Measurements from ENCODE around the gene TET1.
"Not testable (repeated sequence)": the region's sequence is repeated elsewhere in the genome, so short reads cannot be mapped to it uniquely, and the experiment has no call there.

The TET1 gene

DNA sequence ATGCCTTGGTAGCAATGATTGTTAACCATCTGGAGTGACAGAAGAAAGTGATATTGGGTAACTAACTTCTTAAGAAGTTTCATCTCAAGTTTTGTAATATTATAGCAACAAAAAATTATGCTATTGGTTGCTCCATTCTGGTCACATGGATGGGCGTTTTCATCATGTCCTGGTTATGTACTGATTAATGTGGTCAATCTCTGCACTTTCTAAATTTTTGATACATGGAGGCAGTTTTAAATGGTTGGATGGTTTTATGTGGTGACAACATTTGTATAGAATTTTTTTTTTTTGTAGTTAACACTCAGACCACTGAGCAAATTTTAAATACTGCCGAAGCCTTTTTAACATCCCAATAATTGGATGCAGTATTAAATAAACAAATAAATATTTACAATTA lies 105.7 kb downstream of the TET1 start:
- Mint-ChIP-seq H3K36me3 (peaks cover 8% of the 10 kb centered on the region), H3K27me3 (no peaks in the 10 kb centered on the region), H3K27ac (no peak overlapping the region), H3K4me3 (no peak overlapping the region), H3K9me3 (no peaks in the 10 kb centered on the region), H3K4me1 (peaks cover 2% of the 10 kb centered on the region)
- ATAC-seq (ENCODE audit: low read depth): no peak
- DNase-seq (ENCODE audit: low spot score in 2 of 2): no peak

DNA sequence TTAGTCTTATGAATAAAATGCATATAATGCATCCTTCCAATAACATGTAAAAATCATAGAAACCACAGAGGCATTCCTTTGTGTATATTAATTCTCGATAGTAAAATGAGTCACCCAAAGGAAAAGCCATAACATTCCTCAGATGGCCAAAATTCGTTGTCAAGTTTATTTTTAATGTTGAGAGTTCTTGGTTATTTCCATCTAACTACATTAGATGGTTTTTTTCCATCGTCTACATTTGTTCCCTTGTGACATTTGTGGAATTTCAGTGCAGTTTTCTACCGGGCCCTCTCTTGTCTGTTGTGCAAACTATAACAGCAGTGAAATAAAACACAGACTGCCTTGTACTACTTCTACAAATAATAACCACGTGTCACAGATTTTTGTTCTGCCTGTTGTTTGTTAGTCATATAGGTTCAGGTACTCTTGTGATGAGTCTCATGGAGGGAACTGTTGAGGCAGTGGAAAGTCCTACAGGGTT lies 106.2 kb downstream of the TET1 start:
- Mint-ChIP-seq H3K36me3 (peaks cover 8% of the 10 kb centered on the region), H3K4me3 (no peak overlapping the region), H3K9me3 (no peaks in the 10 kb centered on the region), H3K27me3 (no peaks in the 10 kb centered on the region), H3K27ac (no peak overlapping the region), H3K4me1 (peaks cover 2% of the 10 kb centered on the region)
- ATAC-seq (ENCODE audit: low read depth): no peak
- no peak for DNase-seq (ENCODE audit: low spot score in 2 of 2)

DNA sequence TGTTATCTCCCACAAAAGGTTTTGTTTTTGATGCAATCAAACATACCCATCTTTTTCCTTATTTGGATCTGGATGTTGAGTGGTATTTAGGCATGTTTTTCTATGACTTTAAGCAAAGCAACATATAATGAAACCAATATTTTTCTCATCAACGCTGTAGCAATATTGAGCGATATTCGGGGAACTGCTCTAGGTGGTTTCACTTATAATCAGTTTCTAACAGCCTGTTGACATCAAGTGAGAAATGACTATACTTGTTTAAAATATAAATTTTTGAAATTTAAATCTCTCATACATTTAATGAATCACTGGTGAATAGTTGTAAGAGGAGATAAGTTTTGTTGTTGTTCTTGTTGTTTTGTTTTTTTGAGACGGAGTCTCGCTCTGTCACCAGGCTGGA lies 108.1 kb downstream of the TET1 start:
- H3K27me3 Mint-ChIP-seq: no peaks in the 10 kb centered on the region
- peaks cover 2% of the 10 kb centered on the region for H3K9me3 Mint-ChIP-seq
- H3K27ac Mint-ChIP-seq: no peak overlapping the region
- H3K4me3 Mint-ChIP-seq: no peak overlapping the region
- DNase-seq (ENCODE audit: low spot score in 2 of 2): no peak
- peaks cover 10% of the 10 kb centered on the region for H3K36me3 Mint-ChIP-seq
- ATAC-seq (ENCODE audit: low read depth): no peak
- peaks cover 2% of the 10 kb centered on the region for H3K4me1 Mint-ChIP-seq

DNA sequence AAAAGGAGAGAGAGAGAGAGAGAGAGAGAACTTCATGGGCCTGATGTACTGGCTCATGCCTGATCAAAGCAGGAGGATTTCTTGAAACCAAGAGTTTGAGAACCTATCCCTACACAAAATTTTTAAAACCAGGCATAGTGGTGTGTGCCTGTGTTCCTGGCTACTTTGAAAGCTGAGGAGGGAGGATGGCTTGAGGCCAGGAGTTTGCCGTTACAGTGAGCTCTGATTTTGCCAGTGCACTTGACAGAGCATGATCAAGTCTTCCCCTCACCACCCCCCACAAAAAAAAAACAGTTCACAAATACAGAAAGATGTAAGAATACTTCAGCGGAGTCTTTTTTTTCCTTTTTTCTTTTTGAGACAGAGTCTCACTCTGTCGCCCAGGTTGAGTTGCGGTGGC lies 108.8 kb downstream of the TET1 start:
- Mint-ChIP-seq H3K27ac (no peak overlapping the region), H3K36me3 (peaks cover 11% of the 10 kb centered on the region), H3K27me3 (no peaks in the 10 kb centered on the region), H3K4me1 (peaks cover 2% of the 10 kb centered on the region), H3K4me3 (no peak overlapping the region), H3K9me3 (peaks cover 2% of the 10 kb centered on the region)
- DNase-seq (ENCODE audit: low spot score in 2 of 2): no peak
- ATAC-seq (ENCODE audit: low read depth): no peak

DNA sequence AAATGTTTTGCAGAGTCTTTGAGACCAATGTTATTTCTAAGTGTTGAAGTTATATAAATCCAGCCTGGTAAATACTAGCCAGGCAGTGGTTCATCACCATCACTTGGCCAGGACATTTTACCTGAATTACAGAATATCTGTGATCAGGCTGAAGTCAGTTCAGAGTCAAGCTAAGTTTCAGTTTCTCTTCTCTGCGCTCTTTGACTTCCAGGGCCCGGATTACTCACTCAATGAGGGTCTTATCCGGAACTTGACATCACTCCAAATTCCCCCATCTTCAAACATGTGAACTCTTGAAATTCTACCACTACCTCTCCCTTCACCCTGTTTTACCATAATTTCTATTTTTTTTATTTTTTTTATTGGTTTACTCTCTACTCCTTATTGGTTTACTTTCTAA lies 124.3 kb downstream of the TET1 start:
- peak overlapping the region; percentile 76 for H3K27ac Mint-ChIP-seq
- no peaks in the 10 kb centered on the region for H3K4me1 Mint-ChIP-seq
- H3K4me3 Mint-ChIP-seq: peak overlapping the region; percentile 76
- no peaks in the 10 kb centered on the region for H3K9me3 Mint-ChIP-seq
- no peaks in the 10 kb centered on the region for H3K27me3 Mint-ChIP-seq
- peaks cover 15% of the 10 kb centered on the region for H3K36me3 Mint-ChIP-seq
- ATAC-seq (ENCODE audit: low read depth): peak; percentile 88
- DNase-seq (ENCODE audit: low spot score in 2 of 2): peak in 1 of 2 donors; percentile 9

DNA sequence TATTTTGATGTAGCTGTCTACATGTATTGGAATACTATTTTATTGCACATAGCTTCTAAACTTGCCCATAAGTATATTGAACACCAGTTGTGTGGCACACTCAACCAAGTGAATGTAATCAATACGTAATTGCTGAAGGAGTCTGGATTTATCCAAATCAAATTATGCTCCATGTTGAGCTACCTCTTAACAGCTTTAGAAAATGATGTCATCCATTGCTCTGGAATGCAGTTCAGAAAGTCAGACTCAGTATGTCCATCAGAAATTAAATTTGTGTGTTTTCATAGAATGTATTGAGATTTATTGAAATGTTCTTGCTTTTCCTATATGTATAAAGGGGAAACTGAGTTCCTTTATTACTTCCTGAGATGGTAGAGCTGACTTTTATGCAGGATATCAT lies 135.9 kb downstream of the TET1 start:
- Mint-ChIP-seq H3K27ac (no peak overlapping the region), H3K4me1 (no peaks in the 10 kb centered on the region), H3K9me3 (no peaks in the 10 kb centered on the region), H3K4me3 (no peak overlapping the region), H3K36me3 (peaks cover 8% of the 10 kb centered on the region), H3K27me3 (no peaks in the 10 kb centered on the region)
- ATAC-seq (ENCODE audit: low read depth) (no peak), DNase-seq (ENCODE audit: low spot score in 2 of 2) (no peak)

DNA sequence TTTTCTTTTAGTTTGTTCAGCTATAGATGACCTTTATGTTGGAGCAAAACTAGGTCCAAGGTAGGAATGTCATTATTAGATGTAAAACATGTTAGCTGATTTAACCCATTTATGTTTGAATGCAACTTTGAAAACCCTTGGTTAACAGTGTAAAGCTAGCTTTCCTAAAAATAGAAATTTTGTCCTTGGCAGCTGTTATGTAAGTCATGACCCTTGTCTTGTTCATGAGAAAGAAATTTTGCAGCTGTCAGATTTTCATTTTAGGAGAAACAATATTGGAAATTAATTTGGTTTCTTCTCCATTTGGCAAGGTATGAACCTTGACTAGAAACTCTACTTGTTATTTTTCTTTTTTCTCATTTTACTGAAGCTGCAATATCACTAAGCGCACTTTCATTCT lies 137.0 kb downstream of the TET1 start:
- no peak overlapping the region for H3K4me3 Mint-ChIP-seq
- DNase-seq (ENCODE audit: low spot score in 2 of 2) (no peak), ATAC-seq (ENCODE audit: low read depth) (no peak)
- H3K36me3 Mint-ChIP-seq: no peaks in the 10 kb centered on the region
- no peaks in the 10 kb centered on the region for H3K4me1 Mint-ChIP-seq
- no peaks in the 10 kb centered on the region for H3K9me3 Mint-ChIP-seq
- H3K27me3 Mint-ChIP-seq: no peaks in the 10 kb centered on the region
- H3K27ac Mint-ChIP-seq: no peak overlapping the region

DNA sequence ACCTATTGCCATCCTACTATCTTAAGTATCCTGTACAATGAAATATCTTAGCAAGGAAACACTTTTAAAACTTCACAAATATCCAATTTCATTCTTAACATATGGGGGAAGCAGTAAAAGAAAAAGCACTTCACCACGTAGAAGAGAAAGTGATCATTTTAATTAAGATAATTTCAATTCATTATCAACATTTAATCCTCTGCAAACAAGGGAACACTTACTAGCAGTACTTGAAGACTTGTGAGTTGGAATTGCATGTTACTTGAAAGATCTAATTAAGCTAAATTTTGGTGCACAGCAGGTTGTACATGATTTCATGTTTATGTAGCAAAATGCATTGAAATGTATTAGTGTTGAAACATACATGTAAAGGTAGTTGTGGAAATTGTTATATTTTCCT lies 140.1 kb downstream of the TET1 start:
- no peaks in the 10 kb centered on the region for H3K27me3 Mint-ChIP-seq
- no peaks in the 10 kb centered on the region for H3K4me1 Mint-ChIP-seq
- no peaks in the 10 kb centered on the region for H3K36me3 Mint-ChIP-seq
- no peak overlapping the region for H3K27ac Mint-ChIP-seq
- ATAC-seq (ENCODE audit: low read depth) (no peak), DNase-seq (ENCODE audit: low spot score in 2 of 2) (no peak)
- no peak overlapping the region for H3K4me3 Mint-ChIP-seq
- no peaks in the 10 kb centered on the region for H3K9me3 Mint-ChIP-seq

DNA sequence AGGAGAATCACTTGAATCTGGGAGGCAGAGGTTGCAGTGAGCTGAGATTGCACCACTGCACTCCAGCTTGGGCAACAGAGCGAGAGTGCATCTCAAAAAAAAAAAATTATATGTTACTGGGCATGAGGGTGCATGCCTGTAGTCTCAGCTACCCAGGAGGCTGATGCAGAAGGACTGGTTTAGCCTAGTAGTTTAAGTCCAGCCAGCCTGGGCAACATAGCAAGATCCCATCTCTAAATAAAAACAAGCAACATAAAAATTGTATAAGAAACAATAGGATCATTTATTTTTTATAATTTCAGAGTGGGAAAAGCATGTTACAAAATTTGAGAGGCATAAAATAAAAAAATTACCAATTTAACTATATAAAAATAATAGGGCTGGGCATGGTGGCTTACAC lies 145.4 kb downstream of the TET1 start:
- Mint-ChIP-seq H3K27ac (no peak overlapping the region), H3K36me3 (no peaks in the 10 kb centered on the region), H3K9me3 (no peaks in the 10 kb centered on the region), H3K4me3 (no peak overlapping the region), H3K27me3 (no peaks in the 10 kb centered on the region), H3K4me1 (no peaks in the 10 kb centered on the region)
- ATAC-seq (ENCODE audit: low read depth) (no peak), DNase-seq (ENCODE audit: low spot score in 2 of 2) (no peak)

DNA sequence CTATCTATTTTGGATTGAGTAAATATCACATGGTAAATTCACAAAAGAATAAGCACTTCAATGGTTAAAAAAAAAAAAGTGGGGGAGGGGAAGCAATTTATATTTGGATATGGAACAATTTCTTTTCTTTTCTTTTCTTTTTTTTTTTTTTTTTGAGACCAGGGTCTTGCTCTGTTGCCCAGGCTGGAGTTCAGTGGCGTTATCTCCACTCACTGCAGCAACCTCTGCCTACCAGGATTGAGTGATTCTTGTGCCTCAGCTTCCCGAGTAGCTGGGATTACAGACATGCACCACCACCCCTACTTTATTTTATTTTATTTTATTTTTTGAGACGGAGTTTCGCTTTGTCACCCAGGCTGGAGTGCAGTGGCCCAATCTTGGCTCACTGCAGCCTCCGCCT lies 148.8 kb downstream of the TET1 start:
- not testable (repeated sequence) for H3K4me1 Mint-ChIP-seq; H3K4me3 Mint-ChIP-seq; ATAC-seq (ENCODE audit: low read depth); H3K27ac Mint-ChIP-seq; H3K9me3 Mint-ChIP-seq; H3K27me3 Mint-ChIP-seq; DNase-seq (ENCODE audit: low spot score in 2 of 2); H3K36me3 Mint-ChIP-seq

DNA sequence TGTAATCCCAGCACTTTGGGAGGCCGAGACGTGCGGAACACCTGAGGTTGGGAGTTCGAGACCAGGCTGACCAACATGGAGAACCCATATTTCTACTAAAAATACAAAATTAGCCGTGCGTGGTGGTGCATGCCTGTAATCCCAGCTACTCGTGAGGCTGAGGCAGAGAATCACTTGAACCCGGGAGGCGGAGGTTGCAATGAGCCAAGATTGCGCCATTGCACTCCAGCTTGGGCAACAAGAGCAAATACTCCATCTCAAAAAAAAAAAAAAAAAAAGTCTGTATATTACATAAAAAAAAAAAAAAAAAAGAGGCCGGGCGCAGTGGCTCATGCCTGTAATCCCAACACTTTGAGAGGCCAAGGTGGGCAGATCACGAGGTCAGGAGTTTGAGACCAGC lies 152.9 kb downstream of the TET1 start:
- not testable (repeated sequence) for ATAC-seq (ENCODE audit: low read depth); H3K36me3 Mint-ChIP-seq; H3K4me3 Mint-ChIP-seq; DNase-seq (ENCODE audit: low spot score in 2 of 2); H3K27me3 Mint-ChIP-seq; H3K4me1 Mint-ChIP-seq; H3K27ac Mint-ChIP-seq; H3K9me3 Mint-ChIP-seq

DNA sequence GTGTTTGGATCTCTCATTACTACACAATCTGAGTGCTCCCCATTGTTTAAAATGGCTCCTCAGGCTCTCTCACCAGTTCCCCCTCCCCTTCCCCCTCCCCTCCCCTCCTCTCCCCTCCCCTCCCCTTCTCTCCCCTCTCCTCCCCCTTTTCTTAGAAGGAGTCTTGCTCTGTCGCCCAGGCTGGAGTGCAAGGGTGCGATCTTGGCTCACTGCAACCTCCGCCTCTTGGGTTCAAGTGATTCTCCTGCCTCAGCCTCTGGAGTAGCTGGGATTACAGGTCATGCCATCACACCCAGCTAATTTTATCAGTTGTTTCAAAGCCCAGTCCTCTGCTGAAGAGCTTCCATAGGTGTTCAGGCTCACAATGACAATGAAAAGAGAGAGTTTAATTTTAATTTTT lies 157.3 kb downstream of the TET1 start:
- Mint-ChIP-seq H3K4me1 (peaks cover 7% of the 10 kb centered on the region), H3K36me3 (no peaks in the 10 kb centered on the region), H3K4me3 (no peak overlapping the region), H3K27ac (no peak overlapping the region), H3K27me3 (no peaks in the 10 kb centered on the region), H3K9me3 (no peaks in the 10 kb centered on the region)
- ATAC-seq (ENCODE audit: low read depth) (no peak), DNase-seq (ENCODE audit: low spot score in 2 of 2) (no peak)

DNA sequence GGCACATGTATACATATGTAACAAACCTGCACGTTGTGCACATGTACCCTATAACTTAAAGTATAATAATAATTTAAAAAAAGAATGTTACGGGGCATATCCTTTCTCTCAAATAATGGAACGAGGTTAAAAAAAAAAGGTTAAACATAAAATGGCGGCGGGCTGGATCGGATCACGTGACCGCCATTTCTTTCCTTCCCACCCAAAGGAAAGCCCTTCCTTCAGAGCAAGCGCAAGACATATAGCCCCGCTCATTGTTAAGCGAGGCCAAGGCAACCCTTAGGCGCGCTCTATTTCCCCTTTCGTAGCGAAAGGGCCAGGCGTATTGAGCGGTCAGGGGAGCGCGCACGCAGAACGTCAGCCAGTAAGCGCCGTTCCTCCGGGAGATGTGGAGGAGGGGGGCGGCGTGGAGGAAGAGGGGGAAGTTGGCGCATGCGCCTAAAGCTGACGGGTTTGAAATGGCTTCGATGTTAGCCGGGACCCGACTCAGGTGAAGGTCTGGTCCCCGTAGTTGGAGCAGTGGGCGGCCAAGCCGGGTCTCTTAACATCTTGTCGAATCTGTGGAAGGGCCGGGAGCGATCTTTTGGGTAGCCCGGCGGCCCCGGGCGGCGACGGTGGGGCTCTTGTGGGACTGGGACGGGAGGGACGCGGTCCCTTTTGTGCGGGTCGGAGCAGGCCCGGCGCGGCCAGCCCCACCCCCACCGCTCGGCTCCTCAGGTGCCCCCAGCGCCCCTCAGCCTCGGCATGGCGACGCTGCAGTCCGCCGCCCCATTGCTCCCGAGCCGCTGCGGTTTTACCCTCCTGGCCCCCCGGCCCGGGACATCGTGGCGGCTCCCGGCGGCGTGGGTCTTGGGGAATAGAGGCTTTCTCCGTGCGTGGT lies 160.9 kb downstream of the TET1 start, which contains the start of gene CCAR1:
Gene CCAR1 (plus strand): TSS at position 447 of the 880 bp plus-strand sequence. CDS start 1,266 bp downstream, outside the sequence.
- Mint-ChIP-seq H3K4me1 (peaks cover 8% of the 10 kb centered on the region), H3K36me3 (peaks cover 8% of the 10 kb centered on the region), H3K27me3 (no peaks in the 10 kb centered on the region), H3K9me3 (no peaks in the 10 kb centered on the region), H3K27ac (peak within 1 kb of the TSS; percentile 95), H3K4me3 (peak within 1 kb of the TSS; percentile 93)
- ATAC-seq (ENCODE audit: low read depth) (peak; percentile 95), DNase-seq (ENCODE audit: low spot score in 2 of 2) (peak; percentile 95 to 96)

DNA sequence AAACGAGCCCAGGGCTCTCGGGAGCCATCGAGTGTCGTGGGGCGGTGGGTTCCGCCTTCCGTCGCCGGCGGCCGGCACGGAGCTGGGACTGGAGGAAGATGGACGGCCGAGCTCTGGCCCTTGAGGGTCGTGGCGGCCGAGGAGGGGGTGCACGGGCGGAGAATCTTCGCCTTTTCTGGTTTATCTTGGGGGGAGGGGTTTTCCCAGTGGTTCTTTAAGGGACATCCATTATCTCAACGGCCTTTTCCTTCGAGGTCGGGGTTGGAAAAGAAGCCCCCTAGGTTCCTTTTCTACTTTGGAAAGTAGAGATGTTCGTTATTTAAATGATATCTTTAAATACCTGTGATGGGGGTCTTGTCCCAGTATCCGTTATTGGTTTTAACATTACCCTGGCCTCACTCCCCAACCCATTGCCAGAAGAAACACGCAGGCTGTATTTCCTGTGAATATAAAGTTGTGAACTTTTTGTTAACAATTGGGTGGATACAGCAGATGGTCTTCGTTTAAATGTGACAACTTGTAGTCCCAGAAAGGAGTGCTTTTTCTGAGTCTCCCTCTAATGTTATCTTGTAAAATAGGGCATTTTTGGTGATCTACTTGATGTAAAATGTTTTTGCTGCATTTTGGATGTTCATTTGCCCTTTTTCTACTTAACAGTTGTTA lies 161.7 kb downstream of the TET1 start:
- ATAC-seq (ENCODE audit: low read depth): no peak

More for the DNA sequence above, 161.7 kb downstream of the TET1 start:
- Mint-ChIP-seq H3K4me1 (peaks cover 8% of the 10 kb centered on the region), H3K9me3 (no peaks in the 10 kb centered on the region), H3K27me3 (no peaks in the 10 kb centered on the region), H3K36me3 (peaks cover 12% of the 10 kb centered on the region), H3K4me3 (peak overlapping the region; percentile 93), H3K27ac (peak overlapping the region; percentile 95)
- no peak for DNase-seq (ENCODE audit: low spot score in 2 of 2)

Measured in memory B cell (primary cell).